Right forelimb (tissue), 1 donor: ENCODE results near the gene GGCT.
"Not testable (repeated sequence)": the region's sequence is repeated elsewhere in the genome, so short reads cannot be mapped to it uniquely, and the experiment has no call there.

Experiments used
- DNase-seq: peaks from one replicate; pipeline ENCODE4 v3.0.0-alpha.2; 2018

GGCT gene

GRCh38 chr7:30514776-30515175 is 10.1 kb upstream of the GGCT start:
- no peak for DNase-seq

- no peak for DNase-seq
Measured at GRCh38 chr7:30514177-30514576, 9.5 kb upstream of the GGCT start.

GRCh38 chr7:30513762-30514161 is 9.1 kb upstream of the GGCT start:
- no peak for DNase-seq

GRCh38 chr7:30511973-30512662 is 7.5 kb upstream of the GGCT start:
- DNase-seq = no peak

- DNase-seq = no peak
Measured at GRCh38 chr7:30511494-30511893, 6.9 kb upstream of the GGCT start.

GRCh38 chr7:30510124-30511075 is 5.8 kb upstream of the GGCT start:
- DNase-seq = no peak

- not testable (repeated sequence) for DNase-seq
Measured at GRCh38 chr7:30509171-30509857, 4.7 kb upstream of the GGCT start.

- DNase-seq = not testable (repeated sequence)
Measured at GRCh38 chr7:30507346-30507900, 2.8 kb upstream of the GGCT start.

- no peak for DNase-seq
Measured at GRCh38 chr7:30505174-30505697, 607 bp upstream of the GGCT start.

- no peak for DNase-seq
Measured at GRCh38 chr7:30503274-30504212, 1.1 kb downstream of the GGCT start.

- no peak for DNase-seq
Measured at GRCh38 chr7:30502470-30503251, 2.0 kb downstream of the GGCT start.

GRCh38 chr7:30501264-30501663 is 3.4 kb downstream of the GGCT start:
- DNase-seq = no peak

GRCh38 chr7:30493228-30493627 is 11.4 kb downstream of the GGCT start:
- DNase-seq = no peak

GRCh38 chr7:30491417-30491816 is 13.2 kb downstream of the GGCT start:
- no peak for DNase-seq

GRCh38 chr7:30487371-30487770 is 17.3 kb downstream of the GGCT start:
- DNase-seq = no peak

GRCh38 chr7:30485667-30486066 is 19.0 kb downstream of the GGCT start:
- no peak for DNase-seq

GRCh38 chr7:30481416-30481815 is 23.2 kb downstream of the GGCT start:
- DNase-seq = not testable (repeated sequence)

- no peak for DNase-seq
Measured at GRCh38 chr7:30479202-30480120, 25.2 kb downstream of the GGCT start.

GRCh38 chr7:30478349-30479201 is 26.1 kb downstream of the GGCT start, which contains the start of gene NOD1:
Gene NOD1, minus strand, starts transcription at chr7:30478784. Its CDS starts 21,863 bp downstream, at chr7:30456921.
- DNase-seq = peak; percentile 90
